K562 (cell line): ENCODE results near the gene AFF1. TPM values are rescaled to one million over a fixed set of nuclear protein-coding genes. Genes with fewer than 3 reads are reported as not detected.

Source experiments
- ATAC-seq: fragments of 200-7000 bp; cut with Tn5 transposase; 3 replicates; pipeline ENCODE4 v1.9.1; 2020; ENCODE audit warnings: moderate library complexity
- BruUV-seq: library from RNA; stranded (reverse); fragments of 400-500 nt; replicated peaks from 2 replicates; lab custom pipeline; 2021; lab: Mats Ljungman, UMichigan
- CTCF ChIA-PET: fragments of 300-600 bp; formaldehyde crosslinking; extraction: SDS; loops from one replicate; lab custom pipeline; 2021; ENCODE audit warnings: low intra/inter-chr PET ratio; lab: Yijun Ruan, JAX
- POLR2A ChIA-PET: fragments of 300-600, 350-650 bp; sonication (Branson Sonifier 250); formaldehyde crosslinking; extraction: SDS; loops from one replicate; lab custom pipeline; 2021; ENCODE audit warnings: antibody characterized with exemption, inconsistent platforms; lab: Yijun Ruan, JAX
- DNase-seq, 4 experiments: peaks; one replicate each; pipeline versions ENCODE4 v3.0.0 to v3.0.0-alpha.2; 2011 to 2018; ENCODE audit warnings: low spot score in 3 of 4, mixed read lengths in 3 of 4; ENCODE audit errors: extremely low read depth in 1 of 4
- FAIRE-seq: peaks from 2 replicates; lab custom pipeline; 2011; peaks lifted over from hg19 to GRCh38; lab: Jason Lieb, UNC
- H2AFZ ChIP-seq: 2 replicates; pipeline ENCODE4 v1.6.0; 2011; ENCODE audit warnings: low read depth, low read length, control low read depth, inconsistent platforms
- H3K27ac ChIP-seq: fragments of 200-600 bp; 3 replicates; pipeline ENCODE4 v1.8.0; 2011; ENCODE audit warnings: low read depth, mild to moderate bottlenecking, control low read depth, inconsistent platforms, low read length, moderate library complexity, mixed read lengths; ENCODE audit errors: extremely low read depth
- H3K27me3 ChIP-seq, 2 experiments: fragments of 300-600 bp in 1 of 2; 2 replicates in 1 of 2; 3 replicates in 1 of 2; pipeline versions ENCODE4 v1.6.0 to v1.8.0; 2011; ENCODE audit warnings: inconsistent platforms in 2 of 2, low read length in 2 of 2, mild to moderate bottlenecking in 1 of 2, mixed read lengths in 1 of 2, moderate library complexity in 1 of 2; ENCODE audit not compliant: control insufficient read depth in 2 of 2, insufficient read depth in 2 of 2
- H3K36me3 ChIP-seq: fragments of 300-600 bp; 3 replicates; pipeline ENCODE4 v1.8.0; 2011; ENCODE audit warnings: mild to moderate bottlenecking, low read length, inconsistent platforms; ENCODE audit not compliant: control insufficient read depth, insufficient read depth
- H3K4me1 ChIP-seq, 2 experiments: fragments of 200-600 bp in 1 of 2; replicated peaks in 1 of 2; 2 replicates in 1 of 2; 3 replicates in 1 of 2; pipeline versions ENCODE4 v1.5.1 to v1.8.0; 2011; ENCODE audit warnings: inconsistent platforms in 2 of 2, low read length in 2 of 2, mild to moderate bottlenecking in 1 of 2, mixed read lengths in 1 of 2, moderate library complexity in 1 of 2; ENCODE audit not compliant: control insufficient read depth in 2 of 2, insufficient read depth in 2 of 2
- H3K4me2 ChIP-seq: 2 replicates; pipeline ENCODE4 v1.6.1; 2011; ENCODE audit warnings: low read length, control low read depth, inconsistent platforms, mixed read lengths; ENCODE audit not compliant: insufficient read depth
- H3K4me3 ChIP-seq: fragments of 200-600 bp; sonication (generic), shearing (Covaris generic); 2 replicates; pipeline ENCODE4 v1.5.1; 2016; ENCODE audit warnings: control low read depth, inconsistent platforms
- H3K79me2 ChIP-seq: fragments of 200-600 bp; 3 replicates; pipeline ENCODE4 v1.8.0; 2011; ENCODE audit warnings: low read length, inconsistent platforms; ENCODE audit not compliant: control insufficient read depth, insufficient read depth
- H3K9ac ChIP-seq, 2 experiments: 2 replicates each; pipeline versions ENCODE4 v1.6.0 to v1.6.1; 2011; ENCODE audit warnings: low read depth in 2 of 2, low read length in 2 of 2, control low read depth in 1 of 2, inconsistent platforms in 1 of 2, mild to moderate bottlenecking in 1 of 2, mixed read lengths in 1 of 2; ENCODE audit not compliant: insufficient read depth in 1 of 2
- H3K9me1 ChIP-seq: one replicate; pipeline ENCODE4 v1.6.0; 2011; ENCODE audit warnings: inconsistent platforms, mild to moderate bottlenecking, low read length, moderate library complexity; ENCODE audit not compliant: control insufficient read depth, insufficient read depth
- H3K9me3 ChIP-seq: replicated peaks from 2 replicates; pipeline ENCODE4 v1.5.1; 2011; ENCODE audit warnings: low read depth, low read length, inconsistent platforms; ENCODE audit not compliant: control insufficient read depth, insufficient read depth
- H4K20me1 ChIP-seq: replicated peaks from 2 replicates; pipeline ENCODE4 v1.6.1; 2011; ENCODE audit warnings: low read length, inconsistent platforms, mixed read lengths; ENCODE audit not compliant: control insufficient read depth, insufficient read depth
- FOXM1 ChIP-seq, 2 experiments: fragments of 450-650 bp in 1 of 2; sonication (generic) in 1 of 2; formaldehyde crosslinking in 1 of 2; IDR thresholded peaks; 2 replicates each; pipeline versions ENCODE4 v1.6.1 to v1.9.0; 2017 to 2022; ENCODE audit warnings: low read depth in 2 of 2, mild to moderate bottlenecking in 2 of 2, missing genetic modification reagents in 1 of 2, moderate library complexity in 1 of 2
- ILK ChIP-seq: fragments of 450-650 bp; IDR thresholded peaks from 2 replicates; pipeline ENCODE4 v1.6.1; 2016; ENCODE audit warnings: missing genetic modification characterization, low read depth, mild to moderate bottlenecking, missing compliant biosample characterization, moderate library complexity, borderline replicate concordance
- NR2C2 ChIP-seq, 2 experiments: fragments of 200-800 bp in 1 of 2; sonication (Bioruptor generic) in 1 of 2; sonication (generic) in 1 of 2; formaldehyde crosslinking in 1 of 2; IDR thresholded peaks; 2 replicates each; pipeline versions ENCODE4 v1.6.1 to v1.8.0; 2016 to 2022; ENCODE audit warnings: mild to moderate bottlenecking in 1 of 2, missing compliant biosample characterization in 1 of 2, missing genetic modification characterization in 1 of 2, missing genetic modification reagents in 1 of 2
- NUFIP1 ChIP-seq: fragments of 450-650 bp; IDR thresholded peaks from 2 replicates; pipeline ENCODE4 v1.6.1; 2018; ENCODE audit not compliant: partially characterized antibody
- PBX2 ChIP-seq, 2 experiments: IDR thresholded peaks in 1 of 2; conservative IDR thresholded peaks in 1 of 2; 2 replicates each; pipeline ENCODE4 v1.6.1; 2016; ENCODE audit warnings: low read depth in 2 of 2, mild to moderate bottlenecking in 1 of 2, missing compliant biosample characterization in 1 of 2, missing genetic modification characterization in 1 of 2, moderate library complexity in 1 of 2
- PTBP1 ChIP-seq: fragments of 200-400 bp; formaldehyde crosslinking; IDR thresholded peaks from 2 replicates; pipeline ENCODE4 v1.6.1; 2017; ENCODE audit warnings: low read depth, low read length
- SAFB ChIP-seq: fragments of 200-400 bp; formaldehyde crosslinking; IDR thresholded peaks from 2 replicates; pipeline ENCODE4 v1.6.1; 2017; ENCODE audit warnings: low read depth, low read length, borderline replicate concordance
- SPI1 ChIP-seq: IDR thresholded peaks from 2 replicates; pipeline ENCODE4 v1.6.1; 2011; ENCODE audit warnings: low read depth, low read length, control low read depth, borderline replicate concordance
- SRF ChIP-seq, 2 experiments: fragments of 250-450, 450-650 bp in 1 of 2; sonication (Bioruptor Pico) in 1 of 2; sonication (generic) in 1 of 2; formaldehyde crosslinking; IDR thresholded peaks; 2 replicates each; pipeline versions ENCODE4 v1.5.0 to v1.5.1; 2020 to 2022; ENCODE audit warnings: mild to moderate bottlenecking in 1 of 2, missing genetic modification reagents in 1 of 2
- ZNF408 ChIP-seq: fragments of 250-450 bp; sonication (Bioruptor Pico); IDR thresholded peaks from 2 replicates; pipeline ENCODE4 v1.4.0; 2020; ENCODE audit warnings: low read depth, mild to moderate bottlenecking, moderate library complexity
- WGBS: fragments of 100-300 bp; shearing (Covaris generic); methylation state at CpG from one replicate; pipeline ENCODE4 v1.1.6; 2016; ENCODE audit warnings: low coverage, mixed read lengths; ENCODE audit not compliant: insufficient coverage; ENCODE audit errors: missing lambda C conversion rate; 5-methylcytosine and 5-hydroxymethylcytosine counted together
- in situ Hi-C: fragments of 300-500 bp; cut with MboI; formaldehyde crosslinking; loops from 4 replicates; pipeline ENCODE4 v1.15.0; 2018; ENCODE audit warnings: inconsistent platforms, mixed read lengths
- intact Hi-C: fragments of 100-400 bp; cut with micrococcal nuclease; formaldehyde crosslinking; loops from 2 replicates; pipeline ENCODE4 v1.14.2; 2022
- polyA plus RNA-seq, 8 experiments: library from polyadenylated mRNA; depleted of rRNA in 4 of 8; stranded (reverse) in 5 of 8; unstranded in 3 of 8; fragments of >200 nt; fragmentation: Nextera tagmentation in 2 of 8; fragmentation: Illumina TruSeq in 1 of 8; extraction: Ambion mirVana in 2 of 8; extraction: Trizol in 1 of 8; gene quantifications; 2 replicates each; pipeline versions ENCODE4 v1.2.1 to v1.2.3, GENCODE V29; 2011 to 2014; ENCODE audit warnings: inconsistent platforms in 1 of 8, missing spikeins in 1 of 8
- total RNA-seq, 7 experiments: library from RNA; depleted of rRNA in 6 of 7; stranded (reverse); fragments of >200 nt in 6 of 7; fragmentation: Illumina TruSeq in 2 of 7; extraction: Trizol in 2 of 7; gene quantifications; 2 replicates each; pipeline versions ENCODE4 v1.2.1 to v1.2.3, GENCODE V29; 2011 to 2021; ENCODE audit warnings: low replicate concordance in 1 of 7

AFF1 gene
- total and polyA plus RNA-seq, 9 of the 15 experiments (the other 6 are each of a cell fraction or from before 2014, with no cell fraction given): 4.1 to 47.5 (median 17.2) TPM

GRCh38 chr4:86924811-86925210 is 10.0 kb upstream of the AFF1 start:
- POLR2A ChIA-PET: no interaction called here
- no TSS peak for BruUV-seq
- FAIRE-seq (no peak), ATAC-seq (no peak), DNase-seq (no peak)
- 56% methylated on average over 2 of the region's 2 CpGs for WGBS
- no peaks in the 10 kb centered on the region for H3K79me2 ChIP-seq
- CTCF ChIA-PET: no interaction called here
- intact Hi-C loops (loop anchor here (5.0 kb wide), 1 partner anchor 37 kb away; no protein-coding TSS in a partner anchor), in situ Hi-C loops (loop anchor here (5.0 kb wide), 1 partner anchor 167 kb away; no protein-coding TSS in a partner anchor)
- H2AFZ ChIP-seq: no peak overlapping the region
- H3K27ac ChIP-seq: no peak overlapping the region
- H3K9me1 ChIP-seq: no peaks in the 10 kb centered on the region
- H3K36me3 ChIP-seq: no peaks in the 10 kb centered on the region
- no peak overlapping the region for H3K4me2 ChIP-seq
- H3K9me3 ChIP-seq: no peaks in the 10 kb centered on the region
- H4K20me1 ChIP-seq: no peaks in the 10 kb centered on the region
- TF ChIP-seq SRF (CRISPR knock-in tag; IDR thresholded peaks at IDR 0.05): no peak
- no peak for TF ChIP-seq FOXM1 (IDR thresholded peaks at IDR 0.05; ENCODE audit: low read depth)
- no peak for TF ChIP-seq FOXM1 (CRISPR knock-in tag; IDR thresholded peaks at IDR 0.05; ENCODE audit: low read depth)
- TF ChIP-seq PBX2 (CRISPR knock-in tag; IDR thresholded peaks at IDR 0.05; ENCODE audit: low read depth): no peak
- no peak for TF ChIP-seq PBX2 (tag; conservative IDR thresholded peaks at IDR 0.05; ENCODE audit: low read depth)
- TF ChIP-seq ILK (tag): no peak
- no peak for TF ChIP-seq ZNF408 (CRISPR knock-in tag)
- TF ChIP-seq NR2C2 (CRISPR knock-in tag; IDR thresholded peaks at IDR 0.05): no peak
- no peak for TF ChIP-seq NR2C2 (tag; IDR thresholded peaks at IDR 0.05)
- no peak for TF ChIP-seq SAFB
- TF ChIP-seq SPI1: no peak
- no peak for TF ChIP-seq NUFIP1
- TF ChIP-seq PTBP1: no peak
- no peaks in the 10 kb centered on the region for H3K27me3 ChIP-seq
- H3K9ac ChIP-seq: no peak overlapping the region
- no peak overlapping the region for H3K4me3 ChIP-seq
- peaks cover 3 to 24% of the 10 kb centered on the region in 2 experiments; a peak in 3 of 5 replicates for H3K4me1 ChIP-seq
